C4-2B (cell line): ENCODE results near the gene SULT1A2.

Experiments
- CTCF ChIP-seq: fragments of 450-650 bp; conservative IDR thresholded peaks from 2 replicates; pipeline ENCODE4 v1.5.1; 2017; ENCODE audit warnings: mild to moderate bottlenecking
- ZFX ChIP-seq: fragments of 450-650 bp; IDR thresholded peaks from 2 replicates; pipeline ENCODE4 v1.6.1; 2017

GRCh38 chr16:28563218-28563617 lies 33.6 kb downstream of the SULT1A2 start:
- TF ChIP-seq CTCF (no peak), ZFX (no peak)
